Fibroblast of skin of right quadriceps (primary cell): ENCODE data around the gene CFAP92.

Source experiments
- DNase-seq: peaks from one replicate; pipeline ENCODE4 v3.0.0-alpha.2; 2013

Gene CFAP92

DNA sequence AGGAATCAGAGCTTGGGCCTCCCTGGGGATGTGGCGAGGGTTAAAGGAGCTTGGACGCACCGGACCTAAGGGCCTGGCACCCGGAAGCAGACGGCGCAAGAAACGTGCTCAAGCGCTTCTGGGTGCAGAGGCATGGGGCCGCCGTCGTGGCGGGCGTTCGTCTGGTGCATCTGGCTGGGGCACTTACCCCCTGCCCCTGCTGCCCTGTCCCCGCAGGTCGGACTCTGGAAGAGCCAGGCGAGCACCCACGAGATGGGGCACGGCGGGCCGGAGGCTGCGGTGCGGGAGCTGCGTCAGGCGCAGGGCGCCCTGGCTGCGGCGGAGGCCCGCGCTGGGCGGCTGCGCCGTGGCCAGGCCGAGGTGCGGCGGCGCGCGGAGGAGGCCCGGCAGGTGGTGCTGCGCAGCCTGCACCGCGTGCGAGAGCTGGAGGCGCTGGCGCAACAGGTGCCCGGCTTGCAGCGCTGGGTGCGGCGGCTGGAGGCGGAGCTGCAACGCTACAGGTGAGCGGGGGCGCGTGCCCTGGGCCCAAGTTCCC, 9.8 kb upstream of the CFAP92 start:
- DNase-seq = no peak

DNA sequence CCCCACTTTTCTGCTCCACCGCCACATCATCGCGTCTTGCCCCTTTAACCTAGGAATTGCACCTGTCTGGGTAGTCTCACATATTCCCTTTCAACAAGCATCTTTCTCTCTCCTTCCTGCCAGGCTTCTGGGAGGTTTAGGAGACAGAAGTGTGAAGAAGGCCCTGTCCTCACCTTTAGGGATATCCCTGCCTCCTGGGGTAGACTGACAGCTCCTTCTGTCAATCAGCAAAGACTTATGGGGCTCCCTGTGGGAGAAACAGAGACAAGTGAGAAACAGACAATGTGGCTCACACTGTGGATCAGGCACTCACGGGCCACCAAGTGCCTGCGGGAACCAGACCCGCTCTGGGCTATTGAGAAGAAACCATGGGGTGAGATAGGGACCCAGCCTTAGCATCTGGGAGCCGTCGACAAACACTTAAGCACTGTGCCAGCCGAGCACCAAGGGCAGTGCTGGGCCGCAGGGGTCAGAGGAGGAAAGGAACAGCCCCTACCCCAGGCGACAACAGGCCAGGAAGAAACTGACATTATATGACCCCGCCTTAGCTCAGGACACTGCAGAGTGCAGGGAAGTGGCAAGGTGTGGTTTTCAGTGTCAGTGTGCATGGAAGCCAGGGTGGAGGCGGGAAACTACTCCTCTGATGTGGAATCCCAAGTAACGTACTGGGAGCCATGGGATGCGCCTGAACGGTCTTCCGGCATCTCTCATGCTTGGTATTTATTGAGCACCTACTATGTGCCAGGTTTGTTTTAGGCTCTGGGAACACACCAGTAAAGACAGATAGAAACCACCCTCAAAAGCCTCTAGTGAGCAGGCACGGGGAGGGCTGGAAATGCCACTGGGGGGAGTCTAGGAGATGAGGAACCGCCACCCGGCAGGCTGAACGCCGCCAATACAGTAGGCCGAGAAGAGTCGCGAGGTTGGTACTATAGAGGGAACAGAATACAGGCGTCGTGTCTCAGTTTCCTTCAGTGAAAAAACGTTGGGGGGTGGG, 9.0 kb upstream of the CFAP92 start:
- DNase-seq = no peak

GRCh38 chr3:129001806-129002572, 8.1 kb upstream of the CFAP92 start:
- no peak for DNase-seq

DNA sequence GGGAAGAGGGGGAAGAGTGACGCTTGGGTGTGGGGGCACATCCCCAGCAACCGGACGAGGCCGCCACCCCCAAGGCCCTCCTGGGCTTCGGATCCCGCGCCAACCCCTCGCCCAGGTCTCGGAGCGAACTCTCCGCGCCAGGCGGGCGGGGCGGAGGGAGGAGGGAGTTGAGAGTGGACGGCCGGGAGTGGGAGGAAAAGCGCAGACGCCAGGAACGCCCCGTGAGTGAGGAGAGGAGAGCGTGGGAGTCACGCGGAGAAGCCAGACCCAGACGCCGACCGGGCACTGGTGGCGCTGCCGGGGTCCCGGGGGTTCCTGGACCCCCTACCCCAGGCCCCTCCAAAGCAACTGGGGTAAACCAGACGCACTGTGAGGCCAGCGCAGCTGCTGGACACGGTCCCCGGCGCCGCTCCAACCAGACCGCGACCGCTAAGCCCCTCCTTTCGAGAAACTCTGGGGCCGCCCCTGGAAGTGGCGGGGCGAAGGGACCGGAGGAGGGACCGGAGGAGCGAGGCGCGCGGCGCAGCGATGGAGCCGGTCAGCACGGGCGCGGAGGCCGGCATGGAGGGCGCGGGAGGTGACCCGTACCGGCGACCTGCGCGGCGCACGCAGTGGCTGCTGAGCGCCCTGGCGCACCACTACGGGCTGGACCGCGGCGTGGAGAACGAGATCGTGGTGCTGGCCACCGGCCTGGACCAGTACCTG, 7.4 kb upstream of the CFAP92 start, which contains the start of gene EFCC1:
TSS of gene EFCC1 (plus strand) at position 204 of the 705 bp plus-strand sequence. CDS start at position 529, 325 bp downstream.
- DNase-seq = no peak

DNA sequence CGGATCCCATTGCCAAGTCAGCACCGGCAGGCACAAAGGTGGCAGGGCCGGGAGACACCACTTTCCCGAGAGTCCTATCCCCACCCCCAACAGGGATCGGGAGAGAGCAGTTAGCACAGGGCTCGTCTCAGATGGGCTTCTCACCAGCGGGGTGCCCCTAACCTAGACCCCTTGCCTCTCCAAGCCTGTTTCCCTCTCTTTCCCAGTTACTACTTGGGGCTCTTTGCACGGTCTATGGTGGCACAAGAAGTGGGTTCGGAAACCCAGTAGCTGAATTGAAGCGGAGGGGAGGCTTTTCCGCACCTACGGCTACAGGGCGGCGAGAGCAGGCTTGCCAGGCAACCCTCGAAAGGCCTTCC, 6.8 kb upstream of the CFAP92 start:
- DNase-seq = no peak

DNA sequence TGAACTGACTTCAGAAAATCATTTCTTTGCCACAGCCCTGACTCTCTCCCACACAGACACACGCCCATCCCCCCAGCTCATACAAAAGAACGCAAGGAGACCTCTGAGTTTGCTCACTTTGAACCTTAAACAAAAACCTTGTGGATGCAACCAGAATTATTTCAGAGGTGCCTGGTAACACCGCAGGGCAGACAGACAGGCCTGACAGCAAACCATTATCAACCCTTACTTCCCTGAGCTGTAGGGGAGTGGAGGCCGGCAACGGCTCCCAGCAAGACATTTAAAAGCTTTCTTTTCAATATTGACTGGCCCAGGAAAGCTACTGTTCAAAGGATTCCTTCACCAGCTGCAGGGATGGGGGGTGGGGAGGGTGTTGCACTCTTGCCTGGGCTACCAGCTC, 5.2 kb upstream of the CFAP92 start:
- no peak for DNase-seq

DNA sequence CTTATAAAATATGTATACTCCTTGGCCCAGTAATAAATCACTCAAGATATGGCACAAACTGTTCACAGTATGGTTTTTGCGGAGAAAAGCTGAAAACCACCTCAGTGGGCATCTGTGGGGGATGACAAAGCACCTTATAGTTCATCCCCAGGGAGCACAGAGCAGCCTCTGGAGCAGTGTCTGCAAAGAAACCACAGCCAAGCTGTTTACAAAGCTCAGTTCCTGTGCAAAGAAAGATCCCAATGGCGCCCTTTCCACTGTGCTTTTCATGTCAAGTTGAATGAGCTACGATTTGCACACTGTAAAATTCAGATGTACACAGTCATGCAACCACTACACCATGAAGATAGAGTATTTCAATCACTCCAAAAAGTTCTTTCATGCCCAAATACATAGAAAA, 4.7 kb upstream of the CFAP92 start:
- DNase-seq = no peak

DNA sequence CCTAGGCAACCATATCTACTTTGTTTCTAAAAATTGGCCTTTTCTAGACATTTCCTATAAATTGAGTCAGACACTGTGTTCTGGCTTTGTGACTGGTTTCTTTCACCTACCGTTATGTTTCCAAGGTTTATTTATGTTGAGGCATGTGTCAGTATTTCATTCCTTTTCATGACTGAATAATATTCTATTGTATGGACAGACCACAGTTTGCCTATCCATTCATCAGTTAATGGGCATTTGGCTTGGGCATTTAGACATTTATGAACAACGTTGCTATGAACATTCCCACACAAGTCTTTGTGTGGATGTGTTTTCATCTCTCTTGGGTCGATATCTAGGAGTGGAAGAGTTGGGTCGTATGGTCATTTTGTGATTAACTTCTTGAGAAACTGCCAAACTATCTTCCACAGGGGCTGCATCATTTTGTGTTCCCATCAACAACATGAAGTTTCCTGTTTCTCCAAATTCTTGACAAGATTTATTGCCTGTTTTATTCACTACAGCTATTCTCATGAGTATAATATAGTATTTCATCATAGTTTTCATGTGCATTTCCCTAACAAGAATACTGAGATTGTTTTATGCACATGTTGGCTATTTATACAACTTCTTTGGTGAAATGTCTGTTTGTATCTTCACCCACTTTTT, 3.7 kb upstream of the CFAP92 start:
- DNase-seq = no peak

GRCh38 chr3:128996726-128997125, 2.9 kb upstream of the CFAP92 start:
- DNase-seq = no peak

DNA sequence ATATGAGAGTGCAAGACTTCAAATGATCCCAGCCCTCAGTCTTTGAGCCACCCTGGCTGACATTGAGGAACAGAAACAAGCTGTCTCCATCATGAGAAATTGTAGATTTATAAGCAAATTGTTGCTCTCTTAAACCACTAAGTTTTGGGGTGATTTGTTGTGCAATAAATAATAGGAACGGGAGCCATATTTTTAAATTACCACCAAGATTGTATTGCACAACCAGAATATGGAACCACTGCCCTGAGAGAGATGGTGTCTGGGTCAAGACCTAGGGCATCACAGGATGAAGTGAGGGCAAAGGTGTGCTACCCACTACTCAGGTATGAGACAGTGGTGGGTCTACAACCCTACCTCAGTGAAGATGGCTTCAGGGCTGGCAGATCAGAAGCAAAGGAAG, 2.3 kb upstream of the CFAP92 start:
- DNase-seq = no peak

DNA sequence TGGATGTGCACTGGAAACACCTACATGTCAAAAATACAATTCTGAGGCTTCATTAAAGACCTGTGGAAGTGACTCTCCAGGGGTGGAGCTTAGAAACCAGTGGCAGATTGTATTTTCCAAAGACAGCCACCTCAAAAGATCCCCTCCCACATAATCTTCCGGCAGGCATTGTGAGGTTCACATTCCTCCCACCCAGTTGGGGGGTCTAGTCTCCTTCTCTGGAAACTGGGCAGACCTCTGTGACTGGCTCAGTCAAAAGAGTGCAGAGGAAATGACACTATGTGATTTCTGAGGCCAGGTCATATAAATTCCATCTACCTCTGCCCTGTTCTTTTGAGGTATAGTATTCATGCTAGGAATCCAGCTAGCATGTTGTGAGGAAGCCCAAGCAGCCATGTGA, 1.9 kb upstream of the CFAP92 start:
- no peak for DNase-seq

DNA sequence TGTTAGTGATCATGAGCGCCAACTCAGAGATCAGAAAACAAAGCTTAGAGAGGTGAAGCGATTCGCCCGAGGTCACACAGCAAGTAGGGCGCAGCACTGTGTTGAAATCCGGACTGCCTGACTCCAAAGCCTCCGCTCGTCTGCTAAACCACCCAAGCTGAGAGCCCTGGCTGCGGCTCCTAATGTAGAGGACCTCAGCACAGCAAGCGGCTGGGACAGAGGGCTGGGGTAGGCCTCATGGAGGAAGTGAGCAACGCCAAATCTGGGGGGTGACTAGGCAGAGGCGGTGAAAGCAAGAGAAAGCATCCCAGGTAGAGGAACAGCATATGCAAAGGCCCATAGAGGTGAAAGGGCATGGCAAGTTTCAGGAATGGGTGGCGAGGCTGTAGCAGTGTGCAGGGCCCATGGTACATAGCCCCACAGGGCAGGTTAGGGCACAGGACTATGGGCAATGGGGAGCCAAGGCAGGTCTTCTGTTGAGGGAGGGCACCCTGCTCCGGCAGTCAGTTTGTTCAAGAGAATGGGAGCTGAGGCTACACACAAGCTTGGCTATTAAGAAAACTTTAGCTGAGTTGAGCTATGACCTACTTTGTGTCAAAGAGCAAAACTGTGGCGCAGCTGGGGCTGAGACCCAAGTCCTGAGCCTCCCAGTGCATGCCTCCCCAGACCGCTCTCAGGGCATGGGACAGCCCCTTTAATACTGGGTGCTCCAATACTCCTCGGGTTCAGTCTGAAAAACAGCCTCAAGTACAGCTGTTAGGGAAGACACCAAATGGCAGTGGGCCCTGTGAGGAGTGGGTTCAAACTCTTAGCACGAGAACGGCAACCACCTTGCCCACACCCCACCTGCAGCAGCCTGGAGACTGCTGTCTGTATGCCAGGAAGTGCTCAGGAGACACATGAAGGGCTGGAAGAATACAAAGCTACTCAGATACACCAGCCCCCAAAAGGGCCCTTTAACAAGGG, 988 bp upstream of the CFAP92 start:
- DNase-seq = no peak

GRCh38 chr3:128994173-128994512, 267 bp upstream of the CFAP92 start:
- DNase-seq = no peak

DNA sequence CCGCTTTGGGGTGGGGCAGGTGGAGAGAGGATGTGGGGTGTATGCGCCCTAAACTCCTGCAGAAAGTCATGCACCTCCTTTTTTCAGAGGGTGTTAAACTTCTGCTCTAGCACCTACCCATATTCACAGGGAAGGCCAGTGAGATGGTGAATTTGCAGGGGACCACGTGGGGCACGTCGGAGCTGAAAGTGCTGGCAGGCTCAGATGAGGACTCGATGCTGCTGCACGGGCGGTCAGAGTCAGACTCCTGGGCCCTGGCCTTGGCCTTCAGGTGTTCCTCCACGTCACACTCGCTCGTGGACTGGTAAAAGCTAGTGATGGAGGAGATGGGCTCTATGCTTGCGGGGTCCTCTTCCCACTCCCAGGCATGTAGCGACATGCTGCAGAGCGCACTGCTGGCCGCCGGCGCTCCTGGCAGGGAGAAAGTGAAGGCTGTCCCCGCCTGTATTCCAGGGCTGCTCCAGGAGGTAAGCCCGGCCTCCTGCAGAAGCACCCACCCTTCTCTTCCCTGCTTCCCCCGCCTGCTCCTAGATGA, 883 bp downstream of the CFAP92 start:
- DNase-seq = no peak

- DNase-seq = no peak
These were observed 2.5 kb downstream of the CFAP92 start for GRCh38 chr3:128991355-128991895.

DNA sequence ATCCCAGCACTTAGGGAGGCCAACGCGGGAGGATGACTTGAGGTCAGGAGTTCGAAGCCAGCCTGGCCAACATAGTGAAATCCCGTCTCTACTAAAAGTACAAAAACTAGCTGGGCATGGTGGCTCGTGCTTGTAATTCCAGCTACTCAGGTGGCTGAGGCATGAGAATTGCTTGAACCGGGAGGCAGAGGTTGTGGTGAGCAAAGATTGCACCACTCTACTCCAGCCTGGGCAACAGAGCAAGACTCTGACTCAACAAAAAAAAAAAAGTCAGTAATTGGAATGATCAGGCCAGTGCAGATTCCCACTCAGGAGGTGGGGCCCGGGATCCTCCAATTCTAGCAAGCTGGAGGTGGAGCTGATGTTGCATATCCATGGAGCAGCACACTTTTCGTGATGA, 5.6 kb downstream of the CFAP92 start:
- no peak for DNase-seq

- no peak for DNase-seq
These were observed 6.4 kb downstream of the CFAP92 start for GRCh38 chr3:128987302-128988100.

GRCh38 chr3:128984596-128984995, 9.3 kb downstream of the CFAP92 start:
- no peak for DNase-seq

GRCh38 chr3:128983293-128984069, 10.4 kb downstream of the CFAP92 start:
- no peak for DNase-seq
